ENCODE data around the gene MALSU1.
"Not testable (repeated sequence)": the region's sequence is repeated elsewhere in the genome, so short reads cannot be mapped to it uniquely, and the experiment has no call there.

Gene MALSU1

GRCh38 chr7:23287612-23288011 is 11.5 kb upstream of the MALSU1 start:
- DNase-seq: no peak

DNA sequence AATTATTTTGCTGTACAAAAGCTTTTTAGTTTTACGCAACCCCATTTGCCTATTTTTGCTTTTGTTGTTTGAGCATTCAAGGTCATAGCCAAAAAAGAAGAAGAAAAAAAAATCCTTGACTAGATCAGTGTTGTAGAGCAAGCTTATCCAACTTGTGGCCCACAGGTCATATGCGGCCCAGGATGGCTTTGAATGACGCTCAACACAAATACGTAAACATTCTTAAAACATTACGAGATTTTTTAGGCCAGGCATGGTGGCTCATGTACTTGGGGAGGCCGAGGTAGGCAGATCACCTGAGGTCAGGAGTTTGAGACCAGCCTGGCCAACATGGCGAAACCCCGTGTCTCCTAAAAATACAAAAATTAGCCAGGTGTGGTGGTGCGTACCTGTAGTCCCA is 8.1 kb upstream of the MALSU1 start:
- DNase-seq: no peak

- DNase-seq: no peak
Measured at GRCh38 chr7:23291957-23292560, 7.1 kb upstream of the MALSU1 start.

DNA sequence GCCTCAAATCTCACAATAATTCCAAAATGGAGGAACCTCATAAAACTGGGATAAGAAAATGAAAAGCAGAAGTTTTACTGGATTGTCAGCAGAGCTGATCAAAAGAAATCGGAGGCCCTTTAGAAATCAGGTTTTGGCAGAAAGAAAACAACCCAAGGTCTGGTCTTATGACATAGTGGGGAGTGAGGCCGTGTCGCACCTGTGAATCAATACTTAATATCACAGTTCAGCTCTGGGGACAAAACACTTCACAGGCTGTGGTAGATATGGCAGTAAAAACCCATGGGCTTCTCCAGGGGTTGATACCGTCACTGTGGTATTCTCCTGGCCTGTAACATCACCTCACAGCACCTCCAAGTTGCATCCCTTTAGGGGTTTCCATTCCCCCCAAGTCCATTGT is 6.5 kb upstream of the MALSU1 start:
- no peak for DNase-seq

DNA sequence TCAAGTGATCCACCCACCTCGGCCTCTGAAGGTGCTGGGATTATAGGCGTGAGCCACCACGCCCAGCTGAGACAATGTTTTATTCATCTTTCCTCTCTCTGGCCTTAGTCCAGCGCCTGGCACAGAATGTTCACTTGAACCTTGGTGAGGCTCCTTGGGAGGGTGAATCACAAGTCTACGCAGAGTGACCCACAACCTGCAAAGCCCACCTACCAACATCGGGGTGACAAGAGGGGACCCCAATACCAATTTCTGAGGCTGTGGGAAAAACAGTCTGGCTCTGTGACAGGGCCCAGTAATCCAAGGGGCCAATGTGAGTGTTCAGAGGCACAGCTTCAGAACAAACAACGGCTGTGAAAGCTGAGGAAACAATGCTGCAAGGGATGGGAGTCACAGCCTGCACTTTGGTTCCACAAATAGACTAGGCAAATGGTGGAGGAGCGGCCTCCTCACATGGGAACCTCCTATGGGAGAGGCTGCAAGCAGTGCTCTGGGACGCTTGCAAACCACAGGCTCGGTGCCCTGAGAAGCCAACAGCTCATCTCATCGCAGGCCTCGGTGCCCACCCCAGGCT is 5.6 kb upstream of the MALSU1 start:
- DNase-seq: no peak

DNA sequence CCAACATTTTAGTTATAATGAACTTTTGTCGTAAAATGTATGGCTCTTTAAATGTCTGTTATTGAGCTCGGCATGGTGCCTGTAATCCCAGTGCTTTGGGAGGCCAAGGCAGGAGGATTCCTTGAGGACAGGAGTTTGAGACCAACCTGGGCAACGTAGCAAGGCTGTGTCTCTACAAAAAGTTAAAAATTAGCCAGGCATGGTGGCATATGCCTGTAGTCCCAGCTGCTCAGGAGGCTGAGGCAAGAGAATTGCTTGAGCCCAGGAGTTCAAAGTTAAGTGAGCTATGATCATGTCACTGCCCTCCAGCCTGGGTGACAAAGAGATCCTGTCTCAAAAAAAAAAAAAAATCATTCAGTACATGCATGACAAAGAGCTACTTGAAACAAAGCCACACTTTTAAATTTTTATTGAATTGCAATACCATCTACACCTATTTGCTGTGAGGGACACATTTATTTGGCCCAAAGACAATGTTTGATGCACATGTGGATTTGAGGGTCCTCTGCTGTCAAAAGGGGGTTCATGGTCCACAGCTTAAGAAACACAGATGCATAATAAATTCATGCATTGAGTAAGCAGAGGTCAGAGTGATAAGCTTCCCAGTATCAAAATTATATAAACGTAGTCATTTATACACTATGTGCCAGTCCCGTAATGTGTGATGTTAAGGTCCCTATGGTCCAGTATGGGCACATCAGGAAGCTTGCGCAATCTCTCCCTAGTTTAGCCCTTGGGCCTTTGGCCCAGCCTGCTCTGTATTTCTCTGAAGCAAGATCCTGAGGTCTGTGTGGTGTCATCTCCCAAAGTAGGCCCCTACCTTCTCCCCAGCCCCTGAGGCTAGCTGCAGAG is 4.4 kb upstream of the MALSU1 start:
- DNase-seq: no peak

GRCh38 chr7:23295401-23295697 is 3.8 kb upstream of the MALSU1 start:
- DNase-seq: no peak

GRCh38 chr7:23298141-23298881 is 828 bp upstream of the MALSU1 start:
- no peak for DNase-seq

- DNase-seq: no peak
Measured at GRCh38 chr7:23299770-23300300, 696 bp downstream of the MALSU1 start.

DNA sequence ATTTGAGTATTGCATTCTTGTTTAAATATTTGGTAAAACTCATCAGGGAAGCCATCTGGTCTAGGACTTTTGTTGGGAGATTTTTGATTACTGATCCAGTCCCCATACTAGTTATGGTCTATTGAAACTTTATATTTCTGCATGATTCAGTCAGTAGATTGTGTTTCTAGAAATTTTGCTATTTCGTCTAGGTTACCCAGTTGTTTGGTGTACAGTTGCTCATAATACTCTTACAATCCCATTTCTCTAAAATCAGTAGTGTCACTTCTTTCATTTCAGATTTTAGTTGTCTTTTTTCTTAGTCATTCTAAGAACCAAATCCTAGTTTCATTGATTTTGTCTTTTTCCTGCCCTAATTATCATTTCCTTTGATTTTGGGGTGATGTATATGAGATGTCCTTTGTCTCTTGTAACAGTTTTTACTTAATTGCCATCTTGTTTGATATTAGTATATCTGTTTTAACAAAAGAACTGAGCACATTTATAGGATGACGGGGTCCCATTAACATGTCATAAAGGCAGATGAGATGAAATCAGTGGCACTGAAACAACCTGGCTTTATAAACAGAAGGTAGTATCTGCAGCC is 7.9 kb downstream of the MALSU1 start:
- DNase-seq: no peak

- DNase-seq: no peak
Measured at GRCh38 chr7:23308754-23309153, 9.6 kb downstream of the MALSU1 start.

DNA sequence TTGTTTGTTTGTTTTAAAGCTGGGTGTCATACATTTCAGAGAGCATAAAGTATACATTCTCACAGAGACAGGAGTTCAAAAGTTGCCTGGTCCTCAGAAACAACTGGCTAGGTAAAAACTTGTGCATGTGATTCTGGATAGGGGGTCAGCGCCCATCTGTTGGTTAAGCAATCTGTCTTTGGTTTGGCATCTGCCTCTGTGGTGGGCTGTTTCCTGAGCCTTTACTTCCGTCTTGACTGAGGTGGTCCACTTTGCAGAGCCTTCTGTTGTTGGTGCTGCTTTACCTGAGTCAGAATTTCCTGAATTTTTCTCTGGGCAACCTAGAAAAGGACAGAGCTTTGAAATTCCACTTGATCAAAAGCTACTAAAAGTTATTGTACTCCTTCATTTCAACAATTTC is 13.0 kb downstream of the MALSU1 start:
- not testable (repeated sequence) for DNase-seq

GRCh38 chr7:23315366-23315765 is 16.2 kb downstream of the MALSU1 start:
- no peak for DNase-seq

DNA sequence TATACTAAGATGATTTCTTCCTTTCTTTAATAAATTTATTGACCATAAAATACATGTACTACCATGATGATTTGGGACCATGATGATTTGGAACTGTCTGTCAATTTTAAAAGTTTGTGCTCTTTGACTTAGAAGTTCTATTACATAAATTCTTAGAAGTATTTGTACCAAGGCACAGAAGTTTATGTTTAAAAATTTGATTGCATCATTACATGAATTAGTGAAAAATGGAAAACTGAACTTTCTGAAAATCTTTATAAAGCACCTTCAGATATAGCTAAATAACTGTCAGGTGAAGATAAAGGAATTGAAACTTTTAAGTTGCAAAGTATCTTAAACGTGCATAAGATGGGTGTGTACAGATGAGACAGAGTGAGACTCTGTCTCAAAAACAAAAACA is 32.0 kb downstream of the MALSU1 start:
- no peak for DNase-seq

- DNase-seq: no peak
Measured at GRCh38 chr7:23332193-23332592, 33.1 kb downstream of the MALSU1 start.

DNA sequence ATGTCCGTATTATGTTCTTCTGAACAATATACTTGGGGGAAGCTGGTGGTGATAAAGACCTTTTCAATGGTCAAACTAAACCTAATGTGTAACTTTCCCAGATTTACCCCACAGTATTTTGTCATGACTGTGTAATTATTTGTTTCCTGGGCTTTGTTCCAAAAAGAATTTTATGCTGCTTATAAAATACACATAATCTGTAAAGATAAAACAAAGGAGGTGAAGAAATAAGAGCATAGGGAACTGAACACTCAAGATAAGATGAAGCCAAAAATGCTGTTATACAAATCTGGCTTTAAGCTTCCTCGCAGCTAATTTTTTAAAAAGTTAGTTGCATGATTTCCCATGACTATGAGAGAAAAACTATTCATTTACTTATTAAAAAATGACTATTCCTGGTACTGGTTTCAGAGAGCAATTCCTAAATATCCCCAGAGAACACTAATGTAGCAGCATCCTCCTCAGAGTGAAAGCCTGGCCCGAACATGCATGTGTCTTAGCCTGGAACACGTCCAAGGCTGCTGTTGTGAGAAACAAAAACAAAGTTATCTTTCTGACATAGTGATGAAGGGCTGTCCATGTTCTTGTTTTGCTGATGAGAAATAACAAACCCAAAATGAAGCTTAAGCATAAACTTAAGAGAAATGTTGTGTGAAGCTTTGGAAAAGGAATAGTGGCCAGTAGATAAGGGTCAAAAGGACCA is 33.9 kb downstream of the MALSU1 start:
- DNase-seq: no peak

DNA sequence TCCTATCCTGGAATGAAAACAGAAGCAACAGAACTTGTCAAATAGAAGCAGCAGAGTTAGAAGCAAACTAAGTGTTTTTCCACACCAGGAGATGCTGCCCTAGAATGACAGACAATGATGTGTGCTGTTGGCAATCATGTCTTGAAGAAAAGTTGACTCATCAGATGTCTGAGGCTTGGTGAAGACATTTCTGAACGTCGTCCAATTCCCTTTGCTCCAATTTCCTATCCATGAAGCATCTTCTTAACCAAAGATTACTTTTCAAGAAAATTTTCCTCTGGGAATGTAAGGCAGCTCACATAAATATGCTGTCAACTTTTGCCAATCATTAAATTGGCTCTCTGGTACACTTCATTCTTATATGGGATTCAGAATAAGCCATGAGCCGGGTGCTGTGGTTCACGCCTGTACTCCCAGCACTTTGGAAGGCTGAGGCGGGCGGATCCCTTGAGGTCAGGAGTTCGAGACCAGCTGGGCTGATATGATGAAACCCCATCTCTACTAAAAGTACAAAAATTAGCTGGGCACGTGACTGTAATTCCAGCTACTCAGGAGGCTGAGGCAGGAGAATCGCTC is 34.6 kb downstream of the MALSU1 start:
- DNase-seq: no peak

DNA sequence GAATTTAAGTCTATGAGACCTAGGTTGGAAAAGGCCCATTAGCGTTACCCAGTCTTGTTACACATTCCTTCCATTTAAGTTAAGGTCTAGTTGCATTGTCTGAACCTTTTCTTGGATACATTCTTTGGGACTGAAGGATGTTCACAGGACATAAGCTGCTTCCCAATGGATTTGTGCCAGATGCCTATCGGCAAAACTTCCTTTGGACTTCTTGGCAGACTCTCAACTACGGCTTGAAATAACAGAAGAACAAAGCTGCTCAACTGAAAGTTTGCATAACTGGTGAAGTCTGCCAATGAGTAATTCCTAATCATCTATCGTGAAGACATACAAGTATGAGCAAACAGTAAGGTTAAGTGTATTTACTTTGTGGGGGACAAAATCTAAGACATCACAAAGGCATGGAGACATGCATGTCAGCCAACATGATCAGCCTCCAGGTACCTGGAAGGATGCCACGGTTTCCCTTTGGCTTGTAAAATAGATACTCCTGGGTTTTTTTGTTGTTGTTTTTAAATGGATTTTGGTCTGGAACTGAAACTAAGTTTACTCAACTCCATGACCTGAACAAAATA is 35.4 kb downstream of the MALSU1 start:
- no peak for DNase-seq

- no peak for DNase-seq
Measured at GRCh38 chr7:23335136-23335535, 36.0 kb downstream of the MALSU1 start.

DNA sequence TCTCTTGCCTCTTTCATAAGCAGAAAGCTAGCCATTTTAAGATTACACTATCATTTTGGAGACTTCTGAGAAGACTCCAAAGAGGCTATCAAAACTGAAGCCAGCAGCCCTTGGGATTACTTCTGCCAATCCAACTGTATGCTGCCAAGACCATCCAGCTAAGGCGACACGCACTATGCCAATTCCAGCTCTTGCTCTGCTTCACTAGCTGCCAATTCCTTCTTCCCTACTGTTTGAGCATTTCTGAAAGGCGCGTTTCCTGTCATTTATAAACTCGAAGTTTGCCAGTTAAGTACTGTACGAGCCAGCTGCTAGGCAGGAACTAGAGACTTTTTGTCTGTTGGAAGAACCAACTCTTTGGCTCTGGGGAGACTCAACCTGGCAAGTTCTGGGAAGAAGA is 36.5 kb downstream of the MALSU1 start:
- no peak for DNase-seq

DNA sequence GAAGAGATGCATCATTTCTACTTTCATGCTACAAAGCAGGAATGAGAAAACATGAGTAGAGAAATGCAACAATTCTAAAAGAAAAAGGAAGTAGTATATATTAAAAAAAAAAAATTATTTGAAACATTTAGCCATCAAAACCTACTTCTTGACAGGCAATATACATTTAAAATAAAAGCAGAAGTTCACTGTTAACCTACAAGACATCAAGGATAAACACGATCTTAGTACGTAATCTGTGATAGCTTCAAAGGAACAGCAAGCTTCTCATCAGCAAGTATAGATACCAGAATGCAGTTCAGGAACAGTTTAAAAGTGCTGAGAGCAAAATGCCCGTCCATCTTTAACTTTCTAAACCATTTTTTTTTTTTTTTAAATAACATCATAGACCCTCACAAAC is 36.9 kb downstream of the MALSU1 start:
- DNase-seq: no peak

DNA sequence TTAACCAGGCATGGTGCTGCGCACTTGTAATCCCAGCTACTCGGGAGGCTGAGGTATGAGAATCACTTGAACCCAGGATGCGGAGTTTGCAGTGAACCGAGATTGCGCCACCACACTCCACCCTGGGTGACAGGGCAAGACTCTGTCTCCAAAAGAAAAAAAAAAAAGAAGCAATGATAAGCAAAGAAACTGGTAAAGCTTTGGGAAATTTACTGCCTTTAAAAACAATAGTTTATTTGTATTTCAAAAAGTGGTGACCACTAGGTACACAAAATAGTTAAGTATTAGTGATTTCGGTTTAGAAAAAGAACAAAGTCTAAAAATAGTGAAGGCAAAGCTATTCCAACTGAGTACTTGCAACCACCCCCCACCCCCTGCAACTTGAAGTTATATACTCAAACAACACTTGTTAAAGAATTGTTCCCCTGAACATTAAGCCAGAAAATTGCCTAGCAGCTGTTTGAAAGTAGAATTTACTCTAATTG is 37.7 kb downstream of the MALSU1 start:
- DNase-seq: no peak

Data from NCI-H1092 (cell line).